Body of pancreas (tissue), 4 donors: ENCODE measurements around the gene EPHB2. TPM values are rescaled to one million over a fixed set of nuclear protein-coding genes. Genes with fewer than 3 reads are reported as not detected.

Experiments used
- ATAC-seq: fragments of 150-250 bp; one replicate; pipeline ENCODE4 v1.9.1; 2016
- DNase-seq, 4 donors: peaks; one replicate each; pipeline ENCODE4 v3.0.0-alpha.2; 2019
- H3K27ac ChIP-seq, 4 donors: fragments of 200-600 bp; sonication (generic); 1 replicate in 3 of 4; 2 replicates in 1 of 4; pipeline versions ENCODE4 v1.5.1 to v1.6.1; 2016 to 2019; ENCODE audit warnings: mild to moderate bottlenecking in 1 of 4, mixed read lengths in 1 of 4, moderate library complexity in 1 of 4
- H3K27me3 ChIP-seq, 2 donors: fragments of 200-600 bp; sonication (generic); one replicate each; pipeline ENCODE4 v1.6.0; 2016; ENCODE audit warnings: mild to moderate bottlenecking in 1 of 2
- H3K36me3 ChIP-seq, 2 donors: fragments of 200-600 bp; sonication (generic); replicated peaks in 1 of 2; 2 replicates each; pipeline ENCODE4 v1.5.1; 2016; ENCODE audit warnings: low read depth in 2 of 2; ENCODE audit not compliant: insufficient read depth in 1 of 2
- H3K4me1 ChIP-seq: fragments of 200-600 bp; sonication (generic); one replicate; pipeline ENCODE4 v1.6.0; 2016
- H3K4me3 ChIP-seq, 2 donors: fragments of 200-600 bp; sonication (generic); 1 replicate in 1 of 2; 2 replicates in 1 of 2; pipeline ENCODE4 v1.5.1; 2016 to 2019
- H3K9me3 ChIP-seq, 3 donors: fragments of 200-600 bp; sonication (generic); 1 replicate in 2 of 3; 2 replicates in 1 of 3; pipeline ENCODE4 v1.5.1; 2016
- CTCF ChIP-seq, 7 experiments: fragments of 450-650 bp in 4 of 7; fragments of 200-600 bp in 3 of 7; sonication (generic) in 3 of 7; IDR thresholded peaks; one replicate each; pipeline ENCODE4 v1.5.1; 2016 to 2019; ENCODE audit warnings: antibody characterized with exemption in 7 of 7
- POLR2A ChIP-seq, 3 donors: fragments of 450-650 bp; IDR thresholded peaks; one replicate each; pipeline ENCODE4 v1.6.1; 2016; ENCODE audit warnings: antibody characterized with exemption in 3 of 3, mild to moderate bottlenecking in 2 of 3
- WGBS, 2 donors: methylation state at CpG; one replicate each; pipeline ENCODE4 v1.1.5; 2017; 5-methylcytosine and 5-hydroxymethylcytosine counted together
- intact Hi-C: fragments of 100-400 bp; cut with DNase I; formaldehyde crosslinking; loops from one replicate; pipeline ENCODE4 v1.15.1; 2023
- total RNA-seq, 2 donors: library from RNA; depleted of rRNA; stranded (reverse); fragments of >200 nt; gene quantifications; one replicate each; pipeline ENCODE4 v1.1.0, GENCODE V29; 2016

Gene EPHB2
- total RNA-seq, 2 donors from 2014 or later, result 2.9 to 7.9 TPM

GRCh38 chr1:22815043-22815365, 104.4 kb downstream of the EPHB2 start:
- intact Hi-C loops, result no loop called here
- Histone ChIP-seq H3K36me3 (no peaks in the 10 kb centered on the region), H3K27ac (peak overlapping the region in 2 of 4 donors; percentile 21 to 27), H3K9me3 (no peaks in the 10 kb centered on the region), H3K4me1 (peaks cover 11% of the 10 kb centered on the region), H3K4me3 (no peak overlapping the region), H3K27me3 (no peaks in the 10 kb centered on the region)
- DNase-seq (no peak), ATAC-seq (no peak)
- 75 to 82% methylated on average over 5 of the region's 5 CpGs for WGBS, 2 donors
- TF ChIP-seq POLR2A (IDR thresholded peaks at IDR 0.05) (no peak), CTCF (IDR thresholded peaks at IDR 0.05) (no peak)

GRCh38 chr1:22815421-22816066, 104.9 kb downstream of the EPHB2 start:
- peak overlapping the region in 2 of 4 donors; percentile 21 to 27 for H3K27ac ChIP-seq
- H3K27me3 ChIP-seq, result no peaks in the 10 kb centered on the region
- no peaks in the 10 kb centered on the region for H3K9me3 ChIP-seq
- no peaks in the 10 kb centered on the region for H3K36me3 ChIP-seq
- WGBS, 2 donors, result 75 to 77% methylated on average over 9 to 12 of the region's 12 CpGs
- H3K4me3 ChIP-seq, result no peak overlapping the region
- intact Hi-C loops, result no loop called here
- no peak for TF ChIP-seq POLR2A (IDR thresholded peaks at IDR 0.05)
- TF ChIP-seq CTCF (IDR thresholded peaks at IDR 0.05), result no peak
- H3K4me1 ChIP-seq, result peaks cover 11% of the 10 kb centered on the region
- DNase-seq, result no peak
- no peak for ATAC-seq

- Histone ChIP-seq H3K36me3 (no peaks in the 10 kb centered on the region), H3K27ac (no peak overlapping the region), H3K9me3 (no peaks in the 10 kb centered on the region), H3K4me1 (peaks cover 11% of the 10 kb centered on the region), H3K4me3 (no peak overlapping the region), H3K27me3 (no peaks in the 10 kb centered on the region)
- DNase-seq (no peak), ATAC-seq (no peak)
- 82 to 88% methylated on average over 8 to 9 of the region's 9 CpGs for WGBS, 2 donors
- intact Hi-C loops, result no loop called here
- TF ChIP-seq POLR2A (IDR thresholded peaks at IDR 0.05) (no peak), CTCF (IDR thresholded peaks at IDR 0.05) (no peak)
Observed at GRCh38 chr1:22816067-22816775, 105.6 kb downstream of the EPHB2 start.

GRCh38 chr1:22816803-22817202, 106.2 kb downstream of the EPHB2 start:
- Histone ChIP-seq H3K4me3 (no peak overlapping the region), H3K36me3 (no peaks in the 10 kb centered on the region), H3K9me3 (no peaks in the 10 kb centered on the region), H3K27ac (no peak overlapping the region), H3K4me1 (peaks cover 11% of the 10 kb centered on the region), H3K27me3 (no peaks in the 10 kb centered on the region)
- ATAC-seq (no peak), DNase-seq (no peak)
- intact Hi-C loops, result no loop called here
- TF ChIP-seq CTCF (IDR thresholded peaks at IDR 0.05) (no peak), POLR2A (IDR thresholded peaks at IDR 0.05) (no peak)
- 64 to 75% methylated on average over 5 of the region's 5 CpGs for WGBS, 2 donors

- H3K27ac ChIP-seq, result no peak overlapping the region
- no peaks in the 10 kb centered on the region for H3K36me3 ChIP-seq
- no peaks in the 10 kb centered on the region for H3K9me3 ChIP-seq
- H3K4me3 ChIP-seq, result no peak overlapping the region
- no peak for DNase-seq
- intact Hi-C loops, result no loop called here
- peaks cover 11% of the 10 kb centered on the region for H3K4me1 ChIP-seq
- no peaks in the 10 kb centered on the region for H3K27me3 ChIP-seq
- no peak for TF ChIP-seq POLR2A (IDR thresholded peaks at IDR 0.05)
- TF ChIP-seq CTCF (IDR thresholded peaks at IDR 0.05), result no peak
- WGBS, 2 donors, result 80% methylated on average over 3 to 5 of the region's 5 CpGs
- ATAC-seq, result no peak
Observed at GRCh38 chr1:22817462-22817861, 106.8 kb downstream of the EPHB2 start.
